ENCODE measurements around the gene PRPF19.

GRCh38 chr11:60918251-60918938 is 12.0 kb upstream of the PRPF19 start:
- no peak for TF ChIP-seq POLR2A (IDR thresholded peaks at IDR 0.05)
- TF ChIP-seq, protein P1, sequence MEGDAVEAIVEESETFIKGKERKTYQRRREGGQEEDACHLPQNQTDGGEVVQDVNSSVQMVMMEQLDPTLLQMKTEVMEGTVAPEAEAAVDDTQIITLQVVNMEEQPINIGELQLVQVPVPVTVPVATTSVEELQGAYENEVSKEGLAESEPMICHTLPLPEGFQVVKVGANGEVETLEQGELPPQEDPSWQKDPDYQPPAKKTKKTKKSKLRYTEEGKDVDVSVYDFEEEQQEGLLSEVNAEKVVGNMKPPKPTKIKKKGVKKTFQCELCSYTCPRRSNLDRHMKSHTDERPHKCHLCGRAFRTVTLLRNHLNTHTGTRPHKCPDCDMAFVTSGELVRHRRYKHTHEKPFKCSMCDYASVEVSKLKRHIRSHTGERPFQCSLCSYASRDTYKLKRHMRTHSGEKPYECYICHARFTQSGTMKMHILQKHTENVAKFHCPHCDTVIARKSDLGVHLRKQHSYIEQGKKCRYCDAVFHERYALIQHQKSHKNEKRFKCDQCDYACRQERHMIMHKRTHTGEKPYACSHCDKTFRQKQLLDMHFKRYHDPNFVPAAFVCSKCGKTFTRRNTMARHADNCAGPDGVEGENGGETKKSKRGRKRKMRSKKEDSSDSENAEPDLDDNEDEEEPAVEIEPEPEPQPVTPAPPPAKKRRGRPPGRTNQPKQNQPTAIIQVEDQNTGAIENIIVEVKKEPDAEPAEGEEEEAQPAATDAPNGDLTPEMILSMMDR (IDR thresholded peaks at IDR 0.05) = no peak
